Fibroblast of skin of left quadriceps (primary cell): ENCODE measurements around the gene PIGZ.
"Not testable (repeated sequence)": the region's sequence is repeated elsewhere in the genome, so short reads cannot be mapped to it uniquely, and the experiment has no call there.

Source experiments
- DNase-seq, 2 experiments: peaks; one replicate each; pipeline ENCODE4 v3.0.0-alpha.2; 2013; ENCODE audit warnings: low read depth in 2 of 2

PIGZ gene

GRCh38 chr3:196948442-196949284, 20.0 kb downstream of the PIGZ start:
- no peak for DNase-seq

- no peak for DNase-seq
Measured at GRCh38 chr3:196947860-196948441, 20.7 kb downstream of the PIGZ start.

GRCh38 chr3:196947136-196947859, 21.3 kb downstream of the PIGZ start:
- no peak for DNase-seq

GRCh38 chr3:196944037-196944790, 24.4 kb downstream of the PIGZ start:
- DNase-seq: not testable (repeated sequence)

GRCh38 chr3:196942915-196943277, 25.7 kb downstream of the PIGZ start:
- no peak for DNase-seq

GRCh38 chr3:196942226-196942914, 26.3 kb downstream of the PIGZ start, which contains the start of gene NCBP2:
Gene NCBP2 (minus strand): TSS chr3:196942528. CDS start chr3:196942503, 25 bp downstream.
- DNase-seq: peak; percentile 95

GRCh38 chr3:196941729-196942225, 26.9 kb downstream of the PIGZ start:
- DNase-seq: peak in 1 of 2 experiments; percentile 10

GRCh38 chr3:196938576-196938975, 30.1 kb downstream of the PIGZ start:
- DNase-seq: no peak

GRCh38 chr3:196938124-196938523, 30.5 kb downstream of the PIGZ start:
- no peak for DNase-seq

- no peak for DNase-seq
Measured at GRCh38 chr3:196936288-196936687, 32.3 kb downstream of the PIGZ start.

- no peak for DNase-seq
Measured at GRCh38 chr3:196932600-196932999, 36.0 kb downstream of the PIGZ start.

GRCh38 chr3:196931828-196932587, 36.6 kb downstream of the PIGZ start:
- no peak for DNase-seq

- no peak for DNase-seq
Measured at GRCh38 chr3:196931157-196931556, 37.5 kb downstream of the PIGZ start.

GRCh38 chr3:196927571-196928453, 40.8 kb downstream of the PIGZ start:
- no peak for DNase-seq

GRCh38 chr3:196920733-196921132, 47.9 kb downstream of the PIGZ start:
- DNase-seq: no peak

GRCh38 chr3:196918968-196919367, 49.7 kb downstream of the PIGZ start:
- no peak for DNase-seq

- DNase-seq: no peak
Measured at GRCh38 chr3:196916995-196917394, 51.6 kb downstream of the PIGZ start.

GRCh38 chr3:196916221-196916620, 52.4 kb downstream of the PIGZ start:
- no peak for DNase-seq

- DNase-seq: no peak
Measured at GRCh38 chr3:196915375-196915774, 53.3 kb downstream of the PIGZ start.
